Subcutaneous adipose tissue (tissue), 4 donors: ENCODE data around the gene MYO1E. TPM values are rescaled to one million over a fixed set of nuclear protein-coding genes. Genes with fewer than 3 reads are reported as not detected.

Experiments used
- total RNA-seq, 4 donors: library from RNA; depleted of rRNA; stranded (reverse); fragments of >200 nt; gene quantifications; one replicate each; pipeline ENCODE4 v1.1.0, GENCODE V29; 2016
- TF ChIP-seq, protein P1 (sequence below): fragments of 450-650 bp; IDR thresholded peaks from one replicate; pipeline ENCODE4 v1.5.1; 2016; ENCODE audit warnings: low read depth, mild to moderate bottlenecking, control low read depth, antibody characterized with exemption, moderate library complexity

MYO1E gene
- total RNA-seq, 4 donors from 2014 or later: 34.1 to 188 (median 91.7) TPM

DNA sequence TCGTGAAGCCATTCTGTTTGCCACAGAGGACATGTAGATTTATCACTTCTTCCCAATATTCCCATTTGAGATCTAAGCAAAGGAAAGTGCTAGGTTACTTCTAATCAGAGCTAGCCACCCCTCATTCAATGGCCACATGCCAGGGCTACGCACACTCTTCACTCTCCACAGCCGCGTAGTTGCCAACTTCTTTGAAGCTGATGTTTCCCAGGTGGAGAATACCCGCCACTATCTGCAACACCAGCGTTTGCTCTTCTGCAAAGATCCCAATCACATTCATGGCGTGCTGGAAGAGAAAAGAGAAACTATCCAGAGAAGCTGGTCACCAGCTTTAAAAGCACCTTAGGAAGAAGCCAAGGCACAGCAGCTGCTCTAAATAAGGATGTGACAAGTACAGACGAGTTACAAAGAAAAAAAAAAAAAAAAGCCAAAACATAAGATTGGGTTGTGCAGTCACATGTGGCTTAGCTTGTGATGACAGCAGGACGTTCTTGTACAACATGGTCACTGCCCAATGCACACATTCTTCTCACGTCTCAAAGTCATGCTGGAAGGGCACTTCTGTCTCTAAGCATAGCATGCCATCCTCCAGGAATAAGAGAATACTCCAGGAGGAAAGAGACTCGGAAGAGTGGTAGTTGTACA, 149.6 kb downstream of the MYO1E start:
- TF ChIP-seq, protein P1, sequence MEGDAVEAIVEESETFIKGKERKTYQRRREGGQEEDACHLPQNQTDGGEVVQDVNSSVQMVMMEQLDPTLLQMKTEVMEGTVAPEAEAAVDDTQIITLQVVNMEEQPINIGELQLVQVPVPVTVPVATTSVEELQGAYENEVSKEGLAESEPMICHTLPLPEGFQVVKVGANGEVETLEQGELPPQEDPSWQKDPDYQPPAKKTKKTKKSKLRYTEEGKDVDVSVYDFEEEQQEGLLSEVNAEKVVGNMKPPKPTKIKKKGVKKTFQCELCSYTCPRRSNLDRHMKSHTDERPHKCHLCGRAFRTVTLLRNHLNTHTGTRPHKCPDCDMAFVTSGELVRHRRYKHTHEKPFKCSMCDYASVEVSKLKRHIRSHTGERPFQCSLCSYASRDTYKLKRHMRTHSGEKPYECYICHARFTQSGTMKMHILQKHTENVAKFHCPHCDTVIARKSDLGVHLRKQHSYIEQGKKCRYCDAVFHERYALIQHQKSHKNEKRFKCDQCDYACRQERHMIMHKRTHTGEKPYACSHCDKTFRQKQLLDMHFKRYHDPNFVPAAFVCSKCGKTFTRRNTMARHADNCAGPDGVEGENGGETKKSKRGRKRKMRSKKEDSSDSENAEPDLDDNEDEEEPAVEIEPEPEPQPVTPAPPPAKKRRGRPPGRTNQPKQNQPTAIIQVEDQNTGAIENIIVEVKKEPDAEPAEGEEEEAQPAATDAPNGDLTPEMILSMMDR: no peak

DNA sequence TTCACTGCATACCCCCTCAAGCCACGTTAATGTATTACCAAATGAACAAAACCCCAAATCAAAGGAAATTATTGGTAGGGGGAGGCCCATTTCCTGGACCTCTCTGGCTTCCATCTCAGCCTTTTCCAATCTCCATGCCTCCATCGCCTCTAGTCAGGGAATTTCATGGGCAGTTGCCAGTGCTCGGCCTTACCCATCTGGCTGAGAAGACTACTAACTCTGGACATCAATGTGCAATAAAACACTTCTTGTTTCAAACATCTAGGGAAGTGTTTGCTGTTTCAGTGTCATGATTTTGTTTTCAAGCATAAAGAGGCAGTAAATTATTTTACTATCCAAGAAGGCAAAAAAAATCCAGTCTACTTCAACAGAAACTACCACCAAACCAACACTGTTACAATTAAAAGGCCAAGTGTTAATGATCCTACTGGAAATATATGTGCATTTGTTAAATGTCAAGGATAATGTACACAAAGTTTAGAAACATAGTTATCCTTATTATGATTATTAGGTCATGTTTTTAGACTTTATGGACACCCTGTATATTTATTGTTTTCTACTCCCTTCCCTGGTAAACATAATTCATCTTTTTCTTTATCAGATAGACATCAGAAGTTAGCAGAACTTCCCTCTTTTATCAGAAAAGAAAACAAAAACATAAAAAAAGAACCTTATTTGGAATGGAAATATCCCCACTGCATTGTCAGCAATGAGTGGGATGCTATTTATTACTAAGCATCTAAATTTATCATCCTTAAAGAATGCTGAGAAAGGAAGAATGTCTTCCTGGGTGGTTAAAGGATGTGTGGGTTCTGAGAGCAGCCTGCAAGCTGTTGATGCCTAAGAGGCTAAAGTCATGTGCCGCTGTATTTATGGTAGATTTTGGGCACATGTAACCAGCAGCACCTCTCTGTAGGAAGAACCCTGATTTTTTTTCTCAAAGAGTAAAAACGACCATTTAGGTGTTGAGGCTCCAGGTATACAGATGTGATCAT, 150.9 kb downstream of the MYO1E start:
- TF ChIP-seq, protein P1: no peak

DNA sequence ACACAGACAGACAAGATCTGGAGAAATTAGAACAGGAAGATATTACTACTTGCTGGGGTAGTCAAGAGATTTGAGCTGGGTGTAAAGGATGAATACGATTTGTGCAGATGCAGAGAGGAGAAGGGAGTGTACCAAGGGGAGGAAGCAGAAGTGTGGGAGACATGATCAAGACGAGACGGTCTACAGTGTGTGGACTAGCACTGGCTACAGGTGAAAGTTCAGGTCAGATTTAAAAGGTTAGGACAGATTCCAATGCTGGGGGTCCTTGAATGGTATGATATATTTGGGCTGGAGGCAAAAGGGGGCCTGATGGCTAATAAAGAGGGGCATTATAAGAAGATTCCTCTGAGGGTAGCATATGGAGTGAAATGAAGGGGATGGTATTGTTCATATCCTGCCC, 154.0 kb downstream of the MYO1E start:
- TF ChIP-seq, protein P1: no peak

DNA sequence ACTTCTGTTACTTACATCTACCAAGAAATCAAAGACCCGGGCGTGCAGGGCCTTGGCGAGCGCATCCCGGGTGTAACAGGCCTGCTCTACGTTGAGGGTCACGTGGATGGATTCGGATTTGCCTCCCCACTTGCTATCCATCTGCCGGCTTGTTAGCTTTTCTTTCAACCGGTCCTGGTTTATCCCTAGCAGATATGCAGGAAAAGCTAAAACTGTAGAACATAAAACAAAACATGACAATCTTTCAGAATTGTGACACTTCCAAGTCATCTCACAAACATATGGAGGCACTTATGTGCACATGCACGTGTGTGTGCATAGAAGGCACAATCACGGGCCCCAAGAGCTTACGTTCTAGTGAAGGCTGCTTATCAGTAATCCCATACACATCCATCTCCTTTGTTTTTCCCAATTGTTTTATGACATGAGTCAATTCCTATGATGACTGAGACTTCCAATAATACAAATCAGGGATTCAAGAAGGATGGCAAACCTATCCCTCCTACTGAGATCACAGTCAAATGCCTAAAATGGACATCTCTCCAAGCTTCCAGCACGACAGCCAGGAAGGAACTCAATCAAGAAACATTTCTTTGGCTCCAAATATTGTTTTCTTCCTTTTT, 154.7 kb downstream of the MYO1E start:
- TF ChIP-seq, protein P1: no peak

DNA sequence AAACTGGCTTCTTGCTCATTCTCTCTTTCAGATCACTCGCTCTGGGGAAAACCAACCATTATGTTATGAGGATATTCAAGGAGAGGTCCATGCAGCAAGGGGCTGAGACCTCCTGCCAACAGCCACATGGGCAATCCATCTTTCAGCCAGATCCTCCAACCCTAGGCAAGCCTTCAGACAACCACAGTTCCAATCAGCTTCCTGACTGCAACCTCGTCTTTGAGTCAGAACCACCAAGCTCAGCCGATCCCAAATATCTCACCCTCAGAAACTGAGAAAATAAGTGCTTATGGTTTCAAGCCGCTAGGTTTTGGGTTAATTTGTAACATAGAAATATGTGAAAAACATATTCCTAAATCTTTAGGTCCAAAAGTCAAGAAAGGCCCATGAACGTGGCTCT, 155.8 kb downstream of the MYO1E start:
- TF ChIP-seq, protein P1: no peak

DNA sequence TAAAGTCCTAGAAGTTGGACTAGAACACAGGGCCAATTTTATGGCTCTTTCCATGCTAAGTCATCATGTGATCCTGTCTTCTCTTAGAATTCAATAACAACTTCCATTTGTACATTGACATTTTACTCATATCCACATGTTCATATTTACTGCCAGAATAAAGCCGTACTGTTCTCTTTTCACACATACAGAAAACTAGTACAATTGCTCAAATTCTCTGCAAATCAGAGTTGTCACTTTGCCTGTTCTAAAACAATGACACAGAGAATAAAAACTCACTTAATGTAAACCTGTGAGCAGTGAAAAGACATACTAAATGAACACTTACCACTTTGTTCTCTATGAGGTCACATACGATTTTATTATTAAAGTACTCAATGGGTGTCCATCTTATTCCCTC, 162.5 kb downstream of the MYO1E start:
- TF ChIP-seq, protein P1: no peak
